CD4-positive, alpha-beta T cell treated with Interleukin-6 for 4 hours (primary cell): ENCODE data around the gene PHRF1.

ENCODE experiments used
- DNase-seq: peaks from one replicate; pipeline ENCODE4 v3.0.0-alpha.2; 2020; ENCODE audit warnings: mixed read lengths

PHRF1 gene

DNA sequence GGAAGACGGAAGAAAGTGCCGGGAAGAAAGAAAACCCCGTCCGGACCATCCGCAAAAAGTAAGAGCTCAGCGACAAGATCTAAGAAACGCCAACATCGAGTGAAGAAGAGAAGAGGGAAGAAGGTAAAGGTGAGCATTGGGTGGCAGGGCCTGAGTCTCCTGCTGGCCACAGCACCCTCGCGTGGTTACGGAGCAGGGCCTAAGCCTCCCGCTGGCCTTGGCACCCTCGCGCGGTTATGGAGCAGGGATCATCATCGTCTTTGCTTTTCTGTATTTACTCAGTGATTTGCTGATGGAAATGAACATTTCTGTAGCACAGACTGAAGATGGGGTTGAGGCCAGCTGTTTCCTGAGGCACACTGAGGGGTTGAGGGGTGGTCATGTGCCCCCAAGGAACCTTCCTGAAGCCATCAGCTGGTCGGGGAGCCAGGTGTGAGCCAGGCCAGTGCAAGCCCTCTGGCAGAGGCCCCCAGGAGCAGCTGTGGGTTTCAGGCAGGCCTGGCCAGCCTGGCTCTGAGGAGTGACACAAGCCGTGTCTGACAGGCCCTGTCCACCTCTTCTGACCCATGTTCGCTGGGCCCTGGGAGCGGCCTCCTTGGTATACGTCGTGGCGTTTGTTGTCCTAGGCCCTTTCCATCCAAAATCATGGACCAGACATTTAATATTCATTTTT is 25.4 kb downstream of the PHRF1 start:
- no peak for DNase-seq

DNA sequence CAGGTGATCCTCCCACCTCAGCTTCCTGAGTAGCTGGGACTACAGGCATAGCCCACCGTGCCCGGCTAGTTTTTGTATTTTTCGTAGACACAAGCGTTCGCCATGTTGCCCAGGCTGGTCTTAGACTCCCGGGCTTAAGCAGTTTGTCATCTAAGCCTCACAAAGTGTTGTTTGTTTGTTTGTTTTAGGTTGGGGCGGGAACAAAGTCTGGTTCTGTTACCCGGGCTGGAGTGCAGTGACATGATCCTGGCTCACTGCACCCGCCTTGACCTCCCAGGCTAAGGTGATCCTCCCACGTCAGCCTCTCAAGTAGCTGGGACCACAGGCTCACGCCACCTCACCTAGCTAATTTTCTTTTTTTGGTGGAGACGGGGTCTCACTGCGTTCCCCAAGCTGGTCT is 26.9 kb downstream of the PHRF1 start:
- no peak for DNase-seq

DNA sequence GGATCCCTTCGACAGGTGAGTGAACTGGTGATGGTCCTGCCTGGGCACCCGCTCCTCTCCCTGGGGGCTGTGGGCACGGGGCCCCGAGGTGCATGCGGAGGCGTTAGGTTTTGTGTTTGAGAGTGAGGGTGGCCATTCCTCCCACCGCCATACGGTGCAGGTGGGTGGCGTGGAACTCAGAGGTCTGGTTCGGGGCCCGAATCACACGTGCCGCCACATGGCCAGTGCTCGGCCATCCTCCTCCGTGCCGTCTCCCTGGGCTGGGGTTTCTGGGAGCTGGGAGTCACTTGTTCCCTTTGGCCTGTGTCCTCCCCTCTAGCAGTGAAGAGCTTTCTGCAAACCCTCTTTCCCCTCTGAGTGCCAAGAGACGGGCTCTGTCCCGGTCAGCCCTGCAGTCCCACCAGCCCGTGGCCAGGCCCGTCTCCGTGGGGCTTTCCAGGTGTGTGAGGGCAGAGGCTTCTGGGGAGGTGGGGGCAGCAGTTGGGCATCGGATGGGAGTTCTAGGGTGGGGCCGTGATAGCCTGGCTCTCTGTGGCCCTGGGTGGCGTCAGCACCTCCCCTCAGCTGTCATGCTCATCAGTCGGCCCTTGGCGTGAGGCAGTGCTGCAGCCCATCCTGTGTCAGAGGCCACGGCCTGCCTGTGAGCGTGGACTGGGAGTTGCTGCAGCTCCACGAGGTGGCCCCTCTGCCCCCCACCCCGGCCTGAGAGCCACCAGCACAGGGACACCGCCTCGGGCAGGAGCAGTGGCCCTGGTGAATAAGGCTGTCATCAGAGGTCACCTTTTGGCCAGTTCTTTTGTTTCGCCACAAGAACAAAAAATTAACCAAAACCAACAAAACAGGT is 29.2 kb downstream of the PHRF1 start:
- DNase-seq = no peak

DNA sequence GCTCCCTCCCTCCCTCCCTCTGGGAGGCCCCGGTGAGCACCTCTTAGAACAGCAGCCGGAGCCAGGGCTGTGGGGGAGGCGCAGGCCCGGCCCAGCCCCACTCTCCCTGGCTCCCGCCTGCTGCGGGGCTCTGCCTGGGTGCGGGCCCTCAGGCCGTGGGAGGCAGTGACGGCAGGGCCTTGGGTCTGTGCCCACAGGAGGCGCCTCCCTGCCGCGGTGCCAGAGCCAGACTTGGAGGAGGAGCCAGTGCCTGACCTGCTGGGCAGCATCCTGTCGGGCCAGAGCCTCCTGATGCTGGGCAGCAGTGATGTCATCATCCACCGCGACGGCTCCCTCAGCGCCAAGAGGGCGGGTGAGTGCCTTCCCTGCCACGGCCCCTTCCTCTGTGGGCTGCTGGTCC is 30.0 kb downstream of the PHRF1 start:
- no peak for DNase-seq

DNA sequence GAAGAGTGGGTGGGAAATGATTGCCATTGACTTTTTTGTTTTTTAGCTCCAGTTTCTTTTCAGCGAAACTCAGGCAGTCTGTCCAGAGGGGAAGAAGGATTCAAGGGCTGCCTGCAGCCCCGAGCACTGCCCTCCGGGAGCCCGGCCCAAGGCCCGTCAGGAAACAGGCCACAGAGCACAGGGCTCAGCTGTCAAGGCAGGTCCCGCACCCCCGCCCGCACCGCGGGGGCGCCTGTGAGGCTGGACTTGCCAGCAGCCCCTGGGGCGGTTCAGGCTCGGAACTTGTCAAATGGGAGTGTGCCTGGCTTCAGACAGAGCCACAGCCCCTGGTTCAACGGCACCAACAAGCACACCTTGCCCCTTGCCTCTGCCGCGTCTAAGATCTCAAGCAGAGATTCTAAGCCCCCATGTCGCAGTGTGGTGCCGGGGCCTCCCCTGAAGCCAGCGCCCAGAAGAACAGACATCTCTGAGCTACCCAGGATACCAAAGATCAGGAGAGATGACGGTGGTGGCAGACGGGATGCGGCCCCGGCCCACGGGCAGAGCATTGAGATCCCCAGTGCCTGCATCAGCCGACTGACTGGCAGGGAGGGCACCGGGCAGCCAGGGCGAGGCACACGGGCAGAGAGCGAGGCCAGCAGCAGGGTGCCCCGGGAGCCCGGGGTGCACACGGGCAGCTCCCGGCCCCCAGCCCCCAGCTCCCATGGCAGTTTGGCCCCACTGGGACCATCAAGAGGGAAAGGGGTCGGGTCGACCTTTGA is 30.9 kb downstream of the PHRF1 start:
- no peak for DNase-seq

DNA sequence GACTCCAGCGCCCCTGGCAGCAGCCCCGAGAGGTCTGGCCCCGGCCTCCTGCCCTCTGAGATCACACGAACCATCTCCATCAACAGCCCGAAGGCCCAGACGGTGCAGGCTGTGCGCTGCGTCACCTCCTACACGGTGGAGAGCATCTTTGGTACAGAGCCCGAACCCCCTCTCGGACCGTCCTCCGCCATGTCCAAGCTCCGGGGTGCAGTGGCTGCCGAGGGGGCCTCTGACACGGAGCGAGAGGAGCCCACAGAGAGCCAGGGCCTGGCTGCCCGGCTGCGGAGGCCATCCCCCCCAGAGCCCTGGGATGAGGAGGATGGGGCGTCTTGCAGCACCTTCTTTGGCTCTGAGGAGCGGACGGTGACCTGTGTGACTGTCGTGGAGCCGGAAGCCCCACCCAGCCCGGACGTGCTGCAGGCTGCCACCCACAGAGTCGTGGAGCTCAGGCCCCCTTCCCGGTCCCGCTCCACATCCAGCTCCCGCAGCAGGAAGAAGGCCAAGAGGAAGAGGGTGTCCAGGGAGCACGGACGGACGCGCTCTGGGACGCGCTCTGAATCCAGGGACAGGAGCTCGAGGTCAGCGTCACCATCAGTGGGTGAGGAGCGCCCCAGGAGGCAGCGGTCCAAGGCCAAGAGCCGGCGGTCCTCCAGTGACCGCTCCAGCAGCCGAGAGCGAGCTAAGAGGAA is 31.8 kb downstream of the PHRF1 start:
- no peak for DNase-seq

DNA sequence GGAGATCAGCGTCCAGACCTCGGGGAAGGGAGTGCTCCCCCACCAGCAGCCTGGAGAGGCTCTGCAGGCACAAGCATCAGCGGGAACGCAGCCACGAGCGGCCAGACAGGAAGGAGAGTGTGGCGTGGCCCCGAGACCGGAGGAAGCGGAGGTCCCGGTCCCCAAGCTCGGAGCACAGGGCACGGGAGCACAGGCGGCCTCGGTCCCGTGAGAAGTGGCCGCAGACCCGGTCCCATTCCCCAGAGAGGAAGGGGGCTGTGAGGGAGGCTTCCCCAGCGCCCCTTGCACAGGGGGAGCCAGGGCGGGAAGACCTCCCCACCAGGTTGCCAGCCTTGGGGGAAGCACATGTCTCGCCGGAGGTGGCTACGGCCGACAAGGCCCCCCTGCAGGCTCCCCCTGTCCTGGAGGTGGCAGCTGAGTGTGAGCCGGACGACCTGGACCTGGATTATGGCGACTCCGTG is 32.6 kb downstream of the PHRF1 start:
- DNase-seq = no peak

DNA sequence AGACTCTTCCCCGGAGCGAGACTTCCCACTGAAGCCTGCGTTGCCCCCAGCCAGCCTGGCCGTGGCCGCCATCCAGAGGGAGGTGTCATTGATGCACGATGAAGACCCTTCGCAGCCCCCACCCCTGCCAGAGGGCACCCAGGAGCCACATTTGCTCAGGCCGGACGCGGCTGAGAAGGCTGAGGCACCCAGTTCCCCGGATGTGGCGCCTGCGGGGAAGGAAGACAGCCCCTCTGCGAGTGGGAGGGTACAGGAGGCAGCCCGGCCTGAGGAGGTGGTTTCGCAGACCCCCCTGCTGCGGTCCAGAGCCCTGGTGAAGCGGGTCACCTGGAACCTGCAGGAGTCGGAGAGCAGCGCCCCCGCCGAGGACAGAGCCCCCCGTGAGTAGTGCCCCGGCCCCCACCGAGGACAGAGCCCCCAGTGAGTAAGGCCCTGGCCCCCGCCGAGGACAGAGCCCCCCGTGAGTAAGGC is 33.1 kb downstream of the PHRF1 start:
- DNase-seq = no peak

DNA sequence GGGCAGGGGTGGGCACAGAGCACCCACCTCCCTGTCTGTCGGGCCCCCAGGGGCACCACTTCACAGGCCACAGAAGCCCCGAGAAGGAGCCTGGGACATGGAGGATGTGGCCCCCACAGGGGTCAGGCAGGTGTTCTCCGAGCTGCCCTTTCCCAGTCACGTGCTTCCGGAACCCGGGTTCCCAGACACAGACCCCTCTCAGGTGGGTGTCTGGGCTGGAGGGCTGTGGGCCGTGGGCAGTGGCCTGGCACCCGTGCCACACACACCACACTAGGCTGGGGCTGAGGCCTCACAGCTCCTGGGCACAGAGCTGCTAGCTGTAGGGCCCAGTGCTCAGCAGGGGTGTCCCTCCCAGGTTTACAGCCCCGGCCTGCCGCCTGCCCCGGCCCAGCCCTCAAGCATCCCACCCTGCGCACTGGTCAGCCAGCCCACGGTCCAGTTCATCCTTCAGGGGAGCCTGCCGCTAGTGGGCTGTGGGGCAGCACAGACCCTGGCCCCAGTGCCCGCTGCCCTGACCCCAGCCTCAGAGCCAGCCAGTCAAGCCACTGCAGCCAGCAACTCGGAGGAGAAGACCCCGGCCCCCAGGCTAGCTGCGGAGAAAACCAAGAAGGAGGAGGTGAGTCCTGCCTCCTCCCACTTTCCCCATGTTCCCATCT is 34.0 kb downstream of the PHRF1 start:
- no peak for DNase-seq

DNA sequence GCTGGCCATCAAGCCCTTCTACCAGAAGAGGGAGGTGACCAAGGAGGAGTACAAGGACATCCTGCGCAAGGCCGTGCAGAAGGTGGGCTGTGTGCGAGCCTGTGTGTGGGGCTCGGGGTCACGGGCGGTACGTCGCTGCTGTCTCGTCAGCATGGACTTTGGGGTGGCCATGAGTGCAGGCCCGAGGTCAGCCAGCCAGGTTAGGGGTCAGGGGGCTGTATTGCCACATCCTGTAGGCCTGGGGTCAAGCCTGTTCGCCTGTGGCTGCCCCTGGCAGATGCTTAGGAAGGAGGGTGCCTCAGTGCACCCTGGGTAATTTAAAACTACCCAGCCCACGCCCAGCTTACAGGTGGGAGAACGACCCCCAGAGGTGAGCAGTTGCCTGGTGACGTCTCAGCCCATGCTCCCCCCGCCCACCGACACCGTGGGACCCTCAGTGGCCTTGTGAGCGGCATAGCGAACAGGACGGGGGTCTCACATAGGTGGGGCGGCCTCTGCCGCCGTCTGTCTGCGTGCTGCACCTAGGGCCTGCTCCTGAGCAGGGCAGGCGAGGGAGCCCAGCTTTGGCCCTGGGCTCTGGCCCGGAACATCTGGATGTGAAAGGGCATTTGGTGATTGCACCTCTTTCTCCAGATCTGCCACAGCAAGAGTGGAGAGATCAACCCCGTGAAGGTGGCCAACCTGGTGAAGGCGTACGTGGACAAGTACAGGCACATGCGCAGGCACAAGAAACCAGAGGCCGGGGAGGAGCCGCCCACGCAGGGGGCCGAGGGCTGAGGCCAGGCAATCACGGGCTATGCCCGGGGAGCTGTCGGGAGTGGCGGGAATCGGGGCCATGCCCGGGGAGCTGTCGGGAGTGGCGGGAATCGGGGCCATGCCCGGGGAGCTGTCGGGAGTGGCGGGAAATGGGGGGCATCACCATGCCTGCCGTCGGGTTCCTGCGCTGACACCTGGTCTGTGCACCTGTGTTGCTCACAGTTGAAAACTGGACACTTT is 35.0 kb downstream of the PHRF1 start:
- DNase-seq = no peak

DNA sequence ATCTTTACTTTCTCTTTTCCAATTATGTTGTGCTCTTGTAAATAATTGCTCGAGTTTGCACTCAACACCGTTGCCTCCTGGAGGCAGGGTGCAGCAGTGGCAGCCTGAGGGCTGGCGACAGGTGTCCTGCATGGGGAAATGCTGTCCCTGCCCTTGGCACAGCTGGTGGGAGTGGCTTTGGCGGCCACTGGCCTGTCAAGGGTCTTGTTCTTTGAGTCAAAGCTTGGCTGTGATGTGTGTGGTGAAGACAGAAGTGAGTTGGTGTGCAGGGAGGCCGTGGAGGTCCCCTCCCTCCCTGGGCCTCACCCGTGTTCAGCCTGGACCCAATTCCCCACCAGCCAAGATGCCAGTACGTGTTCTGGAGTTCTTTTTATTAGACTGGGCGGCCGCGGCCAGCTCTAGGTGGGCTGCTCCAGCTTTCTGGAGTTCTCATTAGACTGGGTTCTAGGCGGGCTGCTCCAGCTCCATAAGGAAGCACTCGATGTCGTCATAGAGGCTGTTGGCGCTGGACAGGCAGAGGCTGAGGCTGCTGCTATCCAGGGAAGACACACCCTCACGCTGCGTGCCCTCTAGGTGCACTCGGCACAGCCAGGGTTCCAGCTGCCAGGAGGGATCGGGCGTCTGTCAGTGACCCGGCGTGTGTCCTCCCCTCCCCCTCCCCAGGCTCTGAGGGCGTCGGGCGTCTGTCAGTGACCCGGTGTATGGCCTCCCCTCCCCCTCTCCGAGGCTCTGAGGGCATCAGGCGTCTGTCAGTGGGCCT is 36.1 kb downstream of the PHRF1 start:
- DNase-seq = no peak

DNA sequence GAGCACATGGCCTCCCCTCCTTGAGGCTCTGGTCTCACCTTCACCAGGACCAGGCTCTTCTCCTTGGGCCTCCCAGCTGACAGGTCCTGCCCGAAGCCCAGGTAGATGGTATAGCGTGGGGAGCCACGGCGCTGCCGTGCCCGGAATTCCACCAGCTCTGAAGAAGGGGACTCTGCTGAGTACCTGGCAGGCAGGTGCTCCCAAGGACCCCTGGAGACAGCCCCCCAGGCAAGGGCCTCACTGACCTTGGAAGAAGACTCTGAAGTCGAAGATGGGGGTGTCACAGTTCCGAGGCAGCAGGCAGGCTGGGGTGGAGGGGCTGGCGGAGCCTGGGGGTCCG is 36.7 kb downstream of the PHRF1 start:
- no peak for DNase-seq

DNA sequence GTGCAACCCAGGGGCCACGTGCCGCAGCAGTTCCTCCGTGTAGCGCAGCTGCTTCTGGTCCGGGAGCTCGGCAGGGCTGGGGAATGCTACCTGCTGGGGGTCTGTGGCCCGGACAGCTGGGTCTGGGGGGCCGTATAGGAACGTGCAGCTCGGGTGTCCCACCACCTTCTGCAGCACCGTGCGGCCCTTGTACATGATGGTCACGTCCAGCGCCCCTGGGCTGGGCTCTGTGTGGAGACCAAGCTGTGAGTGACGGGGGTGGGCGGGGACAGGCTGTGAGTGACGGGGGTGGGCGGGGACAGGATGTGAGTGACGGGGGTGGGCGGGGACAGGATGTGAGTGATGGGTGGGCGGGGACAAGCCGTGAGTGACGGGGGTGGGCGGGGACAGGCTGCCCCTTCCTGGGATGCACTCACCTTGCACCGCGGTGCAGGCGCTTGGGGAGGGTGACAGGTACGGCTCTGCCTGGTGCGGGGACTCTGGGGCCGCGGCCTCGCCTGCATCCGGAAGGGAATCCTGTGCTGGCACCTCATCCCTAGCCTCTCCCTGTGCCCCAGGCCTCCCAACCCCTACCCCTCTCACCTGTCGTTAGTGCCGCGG is 37.2 kb downstream of the PHRF1 start:
- DNase-seq = peak; percentile 96

DNA sequence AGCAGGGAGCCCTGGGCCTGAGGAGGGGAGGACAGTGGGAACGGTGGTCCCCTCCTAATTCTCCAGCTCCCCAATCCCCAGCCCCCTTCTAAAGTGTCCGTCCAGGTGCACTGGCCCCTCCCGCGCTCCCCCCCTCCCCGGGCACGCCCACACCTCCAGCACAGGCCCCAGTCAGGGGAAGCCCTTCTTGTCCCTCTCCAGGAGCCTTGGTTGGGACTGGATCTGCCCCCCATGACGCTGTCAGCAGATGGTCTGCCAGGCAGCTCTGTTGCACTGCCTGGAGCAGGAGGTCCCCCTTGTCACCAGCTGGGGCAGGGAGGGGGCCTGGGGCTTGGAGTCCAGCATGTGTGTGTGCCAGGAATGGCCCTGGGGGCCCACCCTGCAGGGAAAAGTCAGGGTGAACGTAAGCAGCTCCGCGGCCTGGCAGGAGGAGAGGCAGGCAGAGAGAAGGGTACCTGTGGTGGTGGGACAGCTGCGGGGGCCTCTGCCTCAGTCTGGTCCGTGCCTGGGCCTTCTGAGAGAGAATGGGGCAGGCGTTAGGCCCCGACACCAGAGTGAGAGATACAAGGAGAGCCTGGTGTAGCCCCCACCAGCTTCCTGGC is 37.9 kb downstream of the PHRF1 start:
- no peak for DNase-seq

DNA sequence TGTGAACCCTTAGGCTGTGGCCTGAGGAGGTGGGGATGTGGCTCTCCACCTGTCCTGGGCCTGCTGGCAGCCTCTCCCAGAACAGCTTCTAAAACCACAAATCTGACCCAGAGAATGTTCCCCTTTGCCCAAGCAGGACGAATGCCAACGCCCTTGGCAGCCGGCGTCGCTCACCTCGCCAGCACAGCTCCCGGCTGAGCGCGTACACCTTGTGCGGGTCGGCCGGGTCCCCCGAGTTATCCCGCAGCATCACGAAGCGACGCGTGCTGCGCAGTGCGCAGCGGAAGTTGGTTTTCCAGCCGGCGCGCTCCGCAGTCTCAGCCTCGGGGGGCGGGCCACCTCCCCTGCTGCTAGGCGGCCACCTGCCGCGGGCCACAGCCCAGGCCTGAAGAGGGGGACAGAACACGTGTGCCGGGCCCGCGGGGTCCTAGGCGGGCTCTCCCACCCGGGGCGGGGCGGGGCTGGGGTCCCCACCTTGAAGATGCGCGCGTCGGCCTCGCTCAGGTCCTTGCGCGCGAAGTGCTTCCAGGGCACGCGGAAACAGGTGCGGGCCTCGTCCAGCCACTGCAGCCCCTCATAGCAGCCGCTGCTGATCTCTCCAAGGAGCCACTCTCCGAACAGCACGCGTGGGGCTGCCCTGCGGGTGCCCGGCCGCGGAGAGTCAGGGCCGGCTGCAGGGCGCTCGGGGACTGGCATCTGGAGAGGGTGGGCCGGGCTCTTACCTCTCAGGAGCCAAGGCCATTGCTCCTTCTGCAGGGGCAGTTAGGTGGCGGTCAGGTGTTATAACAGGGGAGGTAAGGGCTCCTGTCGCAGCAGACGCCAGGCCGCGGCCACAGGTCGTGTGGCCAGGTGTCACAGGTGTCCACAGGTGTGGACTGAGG is 38.6 kb downstream of the PHRF1 start:
- DNase-seq = no peak

DNA sequence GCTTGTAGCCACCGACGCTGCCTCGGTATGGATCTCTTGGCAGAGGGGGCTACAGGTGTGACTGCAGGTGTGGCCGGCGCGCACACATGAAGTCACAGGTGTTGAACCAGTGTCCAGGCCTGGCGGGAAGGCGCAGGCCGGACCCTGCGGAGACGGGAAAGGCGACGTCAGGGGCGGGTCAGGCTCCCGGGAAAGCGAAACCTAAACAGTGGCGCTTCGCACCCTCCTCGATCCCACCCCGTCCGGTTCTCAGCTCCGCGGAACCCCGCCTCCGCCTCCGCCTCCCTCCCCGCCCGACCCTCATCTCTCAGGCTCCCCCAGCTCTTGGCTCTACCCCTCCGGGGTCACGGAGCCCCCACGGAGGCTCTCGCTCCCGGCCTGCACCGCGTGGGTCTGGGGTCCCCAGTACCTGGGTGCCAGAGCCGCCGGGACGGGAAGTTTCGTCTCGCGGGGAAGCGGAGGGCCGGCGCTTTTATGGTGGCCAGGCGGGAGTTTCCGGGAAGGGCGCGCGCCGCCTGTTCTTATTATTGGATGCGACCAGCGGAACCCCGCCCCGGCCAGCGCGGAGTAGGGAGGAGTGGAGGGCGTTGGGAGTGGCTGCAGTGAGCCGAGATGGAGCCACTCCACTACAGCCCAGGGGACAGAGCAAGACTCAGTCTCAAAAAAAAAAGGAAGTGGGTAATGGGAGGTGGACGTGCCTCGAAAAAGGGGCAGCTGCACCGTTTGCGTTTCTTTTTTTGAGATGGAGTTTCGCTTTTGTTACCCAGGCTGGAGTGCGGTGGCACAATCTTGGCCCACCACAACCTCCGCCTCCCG is 39.4 kb downstream of the PHRF1 start, which contains the start of gene IRF7:
Gene IRF7 (minus strand): TSS at position 447 of the 816 bp plus-strand sequence. CDS start 586 bp downstream, outside the sequence.
- DNase-seq = peak; percentile 93
